ENCODE measurements around the gene BACE1. TPM values are rescaled to one million over a fixed set of nuclear protein-coding genes. Genes with fewer than 3 reads are reported as not detected.

The BACE1 gene
- total RNA-seq, 1 experiment from 2014 or later = 8.5 TPM

DNA sequence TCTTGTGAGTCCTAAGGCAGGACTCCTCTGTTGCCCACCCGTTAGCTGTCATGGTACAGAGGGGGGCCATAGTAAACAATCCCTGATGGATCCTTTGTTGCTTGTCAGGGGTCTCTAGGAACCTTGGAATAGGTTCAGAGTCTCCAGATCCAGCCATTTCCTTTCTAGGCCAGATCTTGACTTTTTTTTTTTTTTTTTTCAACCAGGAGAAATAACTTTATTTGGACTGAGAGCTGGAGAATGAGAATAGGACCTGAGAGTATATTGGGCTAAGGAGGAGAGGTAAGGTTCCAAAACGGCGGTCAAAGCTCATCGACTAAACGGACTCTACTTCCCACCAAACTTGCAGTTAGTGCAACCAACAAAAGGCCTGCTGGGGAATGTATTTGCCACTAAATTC, 19.3 kb upstream of the BACE1 start:
- ATAC-seq (no peak), DNase-seq (ENCODE audit: low spot score) (no peak)
- H3K36me3 Mint-ChIP-seq = peaks cover 3% of the 10 kb centered on the region
- no peak overlapping the region for H3K4me3 Mint-ChIP-seq
- H3K4me1 Mint-ChIP-seq = no peaks in the 10 kb centered on the region
- CTCF ChIA-PET = interaction anchor here (0.6 to 0.7 kb wide), 4 partner anchors 91 to 1732 kb away, joined by 3 read pairs; partner anchors contain the start of gene VPS11
- no peaks in the 10 kb centered on the region for H3K9me3 Mint-ChIP-seq
- POLR2A ChIA-PET = no interaction called here
- H3K27ac Mint-ChIP-seq = no peak overlapping the region
- H3K27me3 Mint-ChIP-seq (ENCODE audit: low read depth) = no peaks in the 10 kb centered on the region
- no peak for TF ChIP-seq NR3C1 (CRISPR knock-in tag; conservative IDR thresholded peaks at IDR 0.05; ENCODE audit: low read depth)
- TF ChIP-seq, protein P1, sequence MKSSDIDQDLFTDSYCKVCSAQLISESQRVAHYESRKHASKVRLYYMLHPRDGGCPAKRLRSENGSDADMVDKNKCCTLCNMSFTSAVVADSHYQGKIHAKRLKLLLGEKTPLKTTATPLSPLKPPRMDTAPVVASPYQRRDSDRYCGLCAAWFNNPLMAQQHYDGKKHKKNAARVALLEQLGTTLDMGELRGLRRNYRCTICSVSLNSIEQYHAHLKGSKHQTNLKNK (CRISPR knock-in tag; IDR thresholded peaks at IDR 0.05) = no peak
- TF ChIP-seq FOXP1 (CRISPR knock-in tag; IDR thresholded peaks at IDR 0.05; ENCODE audit: borderline replicate concordance) = no peak
- TF ChIP-seq EMX1 (CRISPR knock-in tag; IDR thresholded peaks at IDR 0.05) = no peak
- TF ChIP-seq, protein P2, sequence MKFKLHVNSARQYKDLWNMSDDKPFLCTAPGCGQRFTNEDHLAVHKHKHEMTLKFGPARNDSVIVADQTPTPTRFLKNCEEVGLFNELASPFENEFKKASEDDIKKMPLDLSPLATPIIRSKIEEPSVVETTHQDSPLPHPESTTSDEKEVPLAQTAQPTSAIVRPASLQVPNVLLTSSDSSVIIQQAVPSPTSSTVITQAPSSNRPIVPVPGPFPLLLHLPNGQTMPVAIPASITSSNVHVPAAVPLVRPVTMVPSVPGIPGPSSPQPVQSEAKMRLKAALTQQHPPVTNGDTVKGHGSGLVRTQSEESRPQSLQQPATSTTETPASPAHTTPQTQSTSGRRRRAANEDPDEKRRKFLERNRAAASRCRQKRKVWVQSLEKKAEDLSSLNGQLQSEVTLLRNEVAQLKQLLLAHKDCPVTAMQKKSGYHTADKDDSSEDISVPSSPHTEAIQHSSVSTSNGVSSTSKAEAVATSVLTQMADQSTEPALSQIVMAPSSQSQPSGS (CRISPR knock-in tag; IDR thresholded peaks at IDR 0.05; ENCODE audit: borderline replicate concordance, low read depth) = no peak
- TF ChIP-seq, protein P3, sequence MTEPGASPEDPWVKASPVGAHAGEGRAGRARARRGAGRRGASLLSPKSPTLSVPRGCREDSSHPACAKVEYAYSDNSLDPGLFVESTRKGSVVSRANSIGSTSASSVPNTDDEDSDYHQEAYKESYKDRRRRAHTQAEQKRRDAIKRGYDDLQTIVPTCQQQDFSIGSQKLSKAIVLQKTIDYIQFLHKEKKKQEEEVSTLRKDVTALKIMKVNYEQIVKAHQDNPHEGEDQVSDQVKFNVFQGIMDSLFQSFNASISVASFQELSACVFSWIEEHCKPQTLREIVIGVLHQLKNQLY (CRISPR knock-in tag; IDR thresholded peaks at IDR 0.05) = no peak
- no peak for TF ChIP-seq SMAD3 (CRISPR knock-in tag; IDR thresholded peaks at IDR 0.05; ENCODE audit: borderline replicate concordance)
- TF ChIP-seq ZNF232 (CRISPR knock-in tag; IDR thresholded peaks at IDR 0.05) = no peak
- TF ChIP-seq, protein P4, sequence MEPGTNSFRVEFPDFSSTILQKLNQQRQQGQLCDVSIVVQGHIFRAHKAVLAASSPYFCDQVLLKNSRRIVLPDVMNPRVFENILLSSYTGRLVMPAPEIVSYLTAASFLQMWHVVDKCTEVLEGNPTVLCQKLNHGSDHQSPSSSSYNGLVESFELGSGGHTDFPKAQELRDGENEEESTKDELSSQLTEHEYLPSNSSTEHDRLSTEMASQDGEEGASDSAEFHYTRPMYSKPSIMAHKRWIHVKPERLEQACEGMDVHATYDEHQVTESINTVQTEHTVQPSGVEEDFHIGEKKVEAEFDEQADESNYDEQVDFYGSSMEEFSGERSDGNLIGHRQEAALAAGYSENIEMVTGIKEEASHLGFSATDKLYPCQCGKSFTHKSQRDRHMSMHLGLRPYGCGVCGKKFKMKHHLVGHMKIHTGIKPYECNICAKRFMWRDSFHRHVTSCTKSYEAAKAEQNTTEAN (CRISPR knock-in tag; IDR thresholded peaks at IDR 0.05) = no peak
- TF ChIP-seq, protein P5, sequence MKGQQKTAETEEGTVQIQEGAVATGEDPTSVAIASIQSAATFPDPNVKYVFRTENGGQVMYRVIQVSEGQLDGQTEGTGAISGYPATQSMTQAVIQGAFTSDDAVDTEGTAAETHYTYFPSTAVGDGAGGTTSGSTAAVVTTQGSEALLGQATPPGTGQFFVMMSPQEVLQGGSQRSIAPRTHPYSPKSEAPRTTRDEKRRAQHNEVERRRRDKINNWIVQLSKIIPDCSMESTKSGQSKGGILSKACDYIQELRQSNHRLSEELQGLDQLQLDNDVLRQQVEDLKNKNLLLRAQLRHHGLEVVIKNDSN (CRISPR knock-in tag; IDR thresholded peaks at IDR 0.05) = no peak

DNA sequence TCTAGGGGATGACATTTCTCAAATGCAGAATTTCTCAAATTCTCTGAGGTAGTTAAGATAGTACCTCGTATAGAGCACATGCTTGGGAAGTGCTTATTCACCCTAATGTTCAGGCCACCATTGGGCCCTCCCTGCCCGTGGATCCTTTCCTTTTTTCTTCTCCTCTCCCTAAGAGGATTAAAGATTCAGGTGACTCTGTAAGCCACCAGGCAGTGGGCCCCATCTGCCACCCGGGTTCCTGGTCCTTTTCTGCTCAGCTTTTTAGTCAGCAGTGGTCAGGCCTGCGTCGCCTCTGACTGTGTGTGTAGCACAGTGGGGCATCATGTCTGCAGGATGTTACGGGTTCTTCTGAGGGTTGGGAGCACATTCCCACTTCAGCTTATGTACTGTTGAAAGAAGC, 18.8 kb upstream of the BACE1 start:
- POLR2A ChIA-PET = interaction anchor here (0.7 kb wide), 1 partner anchor 43 kb away, joined by 5 read pairs; no protein-coding TSS in a partner anchor
- no peak overlapping the region for H3K4me3 Mint-ChIP-seq

More for the DNA sequence above, 18.8 kb upstream of the BACE1 start:
- Mint-ChIP-seq H3K27me3 (ENCODE audit: low read depth) (no peaks in the 10 kb centered on the region), H3K36me3 (peaks cover 3% of the 10 kb centered on the region; the same call in 1 of the 2 replicates), H3K27ac (no peak overlapping the region), H3K9me3 (no peaks in the 10 kb centered on the region), H3K4me1 (no peaks in the 10 kb centered on the region)
- CTCF ChIA-PET = no interaction called here
- ATAC-seq (no peak), DNase-seq (ENCODE audit: low spot score) (no peak)
- TF ChIP-seq JUN (CRISPR knock-in tag; IDR thresholded peaks at IDR 0.05) = no peak
- TF ChIP-seq, protein P6, sequence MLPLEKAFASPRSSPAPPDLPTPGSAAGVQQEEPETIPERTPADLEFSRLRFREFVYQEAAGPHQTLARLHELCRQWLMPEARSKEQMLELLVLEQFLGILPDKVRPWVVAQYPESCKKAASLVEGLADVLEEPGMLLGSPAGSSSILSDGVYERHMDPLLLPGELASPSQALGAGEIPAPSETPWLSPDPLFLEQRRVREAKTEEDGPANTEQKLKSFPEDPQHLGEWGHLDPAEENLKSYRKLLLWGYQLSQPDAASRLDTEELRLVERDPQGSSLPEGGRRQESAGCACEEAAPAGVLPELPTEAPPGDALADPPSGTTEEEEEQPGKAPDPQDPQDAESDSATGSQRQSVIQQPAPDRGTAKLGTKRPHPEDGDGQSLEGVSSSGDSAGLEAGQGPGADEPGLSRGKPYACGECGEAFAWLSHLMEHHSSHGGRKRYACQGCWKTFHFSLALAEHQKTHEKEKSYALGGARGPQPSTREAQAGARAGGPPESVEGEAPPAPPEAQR (CRISPR knock-in tag; IDR thresholded peaks at IDR 0.05) = no peak
- TF ChIP-seq ZNF232 (CRISPR knock-in tag; IDR thresholded peaks at IDR 0.05) = no peak
- TF ChIP-seq JAZF1 (CRISPR knock-in tag; IDR thresholded peaks at IDR 0.05) = no peak
- TF ChIP-seq, protein P7, sequence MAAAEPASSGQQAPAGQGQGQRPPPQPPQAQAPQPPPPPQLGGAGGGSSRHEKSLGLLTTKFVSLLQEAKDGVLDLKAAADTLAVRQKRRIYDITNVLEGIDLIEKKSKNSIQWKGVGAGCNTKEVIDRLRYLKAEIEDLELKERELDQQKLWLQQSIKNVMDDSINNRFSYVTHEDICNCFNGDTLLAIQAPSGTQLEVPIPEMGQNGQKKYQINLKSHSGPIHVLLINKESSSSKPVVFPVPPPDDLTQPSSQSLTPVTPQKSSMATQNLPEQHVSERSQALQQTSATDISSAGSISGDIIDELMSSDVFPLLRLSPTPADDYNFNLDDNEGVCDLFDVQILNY (CRISPR knock-in tag; IDR thresholded peaks at IDR 0.05) = no peak
- no peak for TF ChIP-seq EMX1 (CRISPR knock-in tag; IDR thresholded peaks at IDR 0.05)
- no peak for TF ChIP-seq CREM (CRISPR knock-in tag; IDR thresholded peaks at IDR 0.05)
- TF ChIP-seq, protein P8, sequence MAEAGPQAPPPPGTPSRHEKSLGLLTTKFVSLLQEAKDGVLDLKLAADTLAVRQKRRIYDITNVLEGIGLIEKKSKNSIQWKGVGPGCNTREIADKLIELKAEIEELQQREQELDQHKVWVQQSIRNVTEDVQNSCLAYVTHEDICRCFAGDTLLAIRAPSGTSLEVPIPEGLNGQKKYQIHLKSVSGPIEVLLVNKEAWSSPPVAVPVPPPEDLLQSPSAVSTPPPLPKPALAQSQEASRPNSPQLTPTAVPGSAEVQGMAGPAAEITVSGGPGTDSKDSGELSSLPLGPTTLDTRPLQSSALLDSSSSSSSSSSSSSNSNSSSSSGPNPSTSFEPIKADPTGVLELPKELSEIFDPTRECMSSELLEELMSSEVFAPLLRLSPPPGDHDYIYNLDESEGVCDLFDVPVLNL (CRISPR knock-in tag; IDR thresholded peaks at IDR 0.05; ENCODE audit: borderline replicate concordance, low read depth) = no peak
- no peak for TF ChIP-seq GABPB1 (CRISPR knock-in tag; IDR thresholded peaks at IDR 0.05)
- TF ChIP-seq, protein P9, sequence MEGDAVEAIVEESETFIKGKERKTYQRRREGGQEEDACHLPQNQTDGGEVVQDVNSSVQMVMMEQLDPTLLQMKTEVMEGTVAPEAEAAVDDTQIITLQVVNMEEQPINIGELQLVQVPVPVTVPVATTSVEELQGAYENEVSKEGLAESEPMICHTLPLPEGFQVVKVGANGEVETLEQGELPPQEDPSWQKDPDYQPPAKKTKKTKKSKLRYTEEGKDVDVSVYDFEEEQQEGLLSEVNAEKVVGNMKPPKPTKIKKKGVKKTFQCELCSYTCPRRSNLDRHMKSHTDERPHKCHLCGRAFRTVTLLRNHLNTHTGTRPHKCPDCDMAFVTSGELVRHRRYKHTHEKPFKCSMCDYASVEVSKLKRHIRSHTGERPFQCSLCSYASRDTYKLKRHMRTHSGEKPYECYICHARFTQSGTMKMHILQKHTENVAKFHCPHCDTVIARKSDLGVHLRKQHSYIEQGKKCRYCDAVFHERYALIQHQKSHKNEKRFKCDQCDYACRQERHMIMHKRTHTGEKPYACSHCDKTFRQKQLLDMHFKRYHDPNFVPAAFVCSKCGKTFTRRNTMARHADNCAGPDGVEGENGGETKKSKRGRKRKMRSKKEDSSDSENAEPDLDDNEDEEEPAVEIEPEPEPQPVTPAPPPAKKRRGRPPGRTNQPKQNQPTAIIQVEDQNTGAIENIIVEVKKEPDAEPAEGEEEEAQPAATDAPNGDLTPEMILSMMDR (IDR thresholded peaks at IDR 0.05) = no peak
- TF ChIP-seq ELF4 (CRISPR knock-in tag; IDR thresholded peaks at IDR 0.05; ENCODE audit: low read depth) = no peak
- TF ChIP-seq TEAD4 (CRISPR knock-in tag; IDR thresholded peaks at IDR 0.05) = no peak
- no peak for TF ChIP-seq IRF2 (CRISPR knock-in tag; IDR thresholded peaks at IDR 0.05; ENCODE audit: borderline replicate concordance, low read depth)
- TF ChIP-seq TP53 (CRISPR knock-in tag; IDR thresholded peaks at IDR 0.05) = no peak
- TF ChIP-seq CREB1 (CRISPR knock-in tag; IDR thresholded peaks at IDR 0.05) = no peak

All from WTC11 (cell line).